MCF 10A (cell line): ENCODE data around the gene PLEKHG1. TPM values are rescaled to one million over a fixed set of nuclear protein-coding genes. Genes with fewer than 3 reads are reported as not detected.

Experiments
- BruUV-seq: library from RNA; stranded (reverse); fragments of 400-500 nt; replicated peaks from 2 replicates; lab custom pipeline; 2021; lab: Mats Ljungman, UMichigan
- CTCF ChIA-PET: fragments of 300-600 bp; sonication (Branson Sonifier 250); formaldehyde crosslinking; extraction: SDS; loops from one replicate; lab custom pipeline; 2021; ENCODE audit warnings: antibody characterized with exemption, inconsistent platforms; lab: Yijun Ruan, JAX
- POLR2A ChIA-PET: fragments of 300-600, 350-650 bp; sonication (Branson Sonifier 250); formaldehyde crosslinking; extraction: SDS; loops from one replicate; lab custom pipeline; 2020; ENCODE audit warnings: antibody characterized with exemption, inconsistent platforms; lab: Yijun Ruan, JAX
- DNase-seq: peaks from one replicate; pipeline ENCODE4 v3.0.0-alpha.2; 2018; ENCODE audit not compliant: unreplicated experiment
- H3K27ac Mint-ChIP-seq: one replicate; pipeline ENCODE4 v1.8.0; 2022; ENCODE audit warnings: mild to moderate bottlenecking, low read depth, mixed read lengths; ENCODE audit not compliant: unreplicated experiment
- H3K27me3 Mint-ChIP-seq: one replicate; pipeline ENCODE4 v1.8.0; 2022; ENCODE audit warnings: mixed read lengths; ENCODE audit not compliant: insufficient read depth, unreplicated experiment
- H3K36me3 Mint-ChIP-seq: one replicate; pipeline ENCODE4 v1.8.0; 2022; ENCODE audit warnings: mild to moderate bottlenecking, moderate library complexity, mixed read lengths; ENCODE audit not compliant: insufficient read depth, unreplicated experiment
- H3K4me1 Mint-ChIP-seq: one replicate; pipeline ENCODE4 v1.8.0; 2022; ENCODE audit warnings: mixed read lengths; ENCODE audit not compliant: insufficient read depth, unreplicated experiment
- H3K4me3 Mint-ChIP-seq: one replicate; pipeline ENCODE4 v1.8.0; 2022; ENCODE audit warnings: mild to moderate bottlenecking, moderate library complexity, mixed read lengths; ENCODE audit not compliant: unreplicated experiment
- H3K9me3 Mint-ChIP-seq: one replicate; pipeline ENCODE4 v1.8.0; 2022; ENCODE audit warnings: mixed read lengths; ENCODE audit not compliant: unreplicated experiment
- CTCF ChIP-seq: fragments of 200-600 bp; IDR thresholded peaks from one replicate; pipeline ENCODE4 v1.8.0; 2022; ENCODE audit warnings: antibody characterized with exemption, mild to moderate bottlenecking; ENCODE audit not compliant: unreplicated experiment
- intact Hi-C: fragments of 100-400 bp; cut with micrococcal nuclease; formaldehyde crosslinking; loops from 2 replicates; pipeline ENCODE4 v1.14.1; 2022
- total RNA-seq: library from RNA; stranded (reverse); gene quantifications from 2 replicates; pipeline ENCODE4 v1.2.3, GENCODE V29; 2022

PLEKHG1 gene
- total RNA-seq, 1 experiment from 2014 or later: 11.6 TPM

GRCh38 chr6:150606647-150607328, 7.1 kb downstream of the PLEKHG1 start:
- Mint-ChIP-seq H3K27me3 (no peaks in the 10 kb centered on the region), H3K36me3 (no peaks in the 10 kb centered on the region), H3K4me1 (no peaks in the 10 kb centered on the region), H3K27ac (no peak overlapping the region), H3K4me3 (no peak overlapping the region), H3K9me3 (no peaks in the 10 kb centered on the region)
- intact Hi-C loops: no loop called here
- CTCF ChIA-PET: interaction anchor here (0.8 to 0.9 kb wide), 2 partner anchors 24 to 188 kb away, joined by 4 read pairs; no protein-coding TSS in a partner anchor
- TF ChIP-seq CTCF: no peak
- DNase-seq: no peak
- POLR2A ChIA-PET: interaction anchor here (0.8 to 1.6 kb wide), 4 partner anchors 9 to 189 kb away, joined by 3 to 4 read pairs (median 4); no protein-coding TSS in a partner anchor
- no TSS peak for BruUV-seq

DNA sequence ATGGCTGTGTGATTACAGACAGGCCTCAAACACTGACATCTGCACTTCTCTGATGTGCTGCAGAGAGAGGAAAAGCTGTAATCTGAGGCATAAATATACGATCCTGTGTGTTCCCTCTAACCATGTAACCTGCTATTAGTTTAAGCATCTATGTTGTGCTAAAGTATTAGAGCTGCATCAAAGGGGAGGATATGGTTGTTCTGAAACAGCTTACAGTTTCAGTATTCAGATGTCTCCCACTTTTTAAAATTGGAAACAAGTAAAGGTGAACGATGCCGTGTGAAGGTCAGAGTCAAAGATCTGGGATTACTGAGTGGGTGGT, 7.6 kb downstream of the PLEKHG1 start:
- BruUV-seq: no TSS peak
- CTCF ChIA-PET: interaction anchor here (0.9 kb wide), 1 partner anchor 24 kb away, joined by 4 read pairs; no protein-coding TSS in a partner anchor
- POLR2A ChIA-PET: interaction anchor here (0.6 to 1.6 kb wide), 2 partner anchors 8 to 1864 kb away, joined by 3 to 4 read pairs; no protein-coding TSS in a partner anchor

DNA sequence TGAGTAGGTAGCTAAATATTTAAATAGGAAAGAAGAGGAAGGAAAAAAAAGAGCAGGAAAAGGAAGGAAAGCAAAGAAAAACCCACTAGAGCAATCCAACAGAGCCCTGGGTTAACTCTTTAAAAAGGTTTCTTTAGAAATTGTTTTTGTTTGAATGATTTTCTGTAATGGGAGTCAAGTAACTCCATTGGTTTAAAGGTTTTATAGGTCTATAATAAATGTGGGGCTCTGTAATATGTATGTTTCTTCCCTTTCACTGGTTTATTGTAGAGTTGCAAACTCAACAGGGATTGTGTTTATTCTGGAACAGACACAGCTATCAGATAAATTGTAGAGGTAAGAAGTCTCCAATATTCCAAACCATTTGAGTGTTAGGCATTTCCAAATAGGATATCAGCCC, 10.9 kb downstream of the PLEKHG1 start:
- Mint-ChIP-seq H3K36me3 (no peaks in the 10 kb centered on the region), H3K4me3 (no peak overlapping the region), H3K27ac (no peak overlapping the region), H3K9me3 (no peaks in the 10 kb centered on the region), H3K27me3 (no peaks in the 10 kb centered on the region), H3K4me1 (no peaks in the 10 kb centered on the region)
- no peak for DNase-seq
- no peak for TF ChIP-seq CTCF
- intact Hi-C loops: no loop called here
- no TSS peak for BruUV-seq
- POLR2A ChIA-PET: interaction anchor here (1.1 kb wide), 1 partner anchor 10 kb away, joined by 3 read pairs; no protein-coding TSS in a partner anchor
- CTCF ChIA-PET: interaction anchor here (0.6 to 1.9 kb wide), 2 partner anchors 10 to 318 kb away, joined by 3 to 11 read pairs; no protein-coding TSS in a partner anchor

More for the DNA sequence above, 7.6 kb downstream of the PLEKHG1 start:
- Mint-ChIP-seq H3K4me1 (no peaks in the 10 kb centered on the region), H3K27ac (no peak overlapping the region), H3K9me3 (no peaks in the 10 kb centered on the region), H3K27me3 (no peaks in the 10 kb centered on the region), H3K4me3 (no peak overlapping the region), H3K36me3 (no peaks in the 10 kb centered on the region)
- DNase-seq: no peak
- TF ChIP-seq CTCF: no peak
- intact Hi-C loops: no loop called here

DNA sequence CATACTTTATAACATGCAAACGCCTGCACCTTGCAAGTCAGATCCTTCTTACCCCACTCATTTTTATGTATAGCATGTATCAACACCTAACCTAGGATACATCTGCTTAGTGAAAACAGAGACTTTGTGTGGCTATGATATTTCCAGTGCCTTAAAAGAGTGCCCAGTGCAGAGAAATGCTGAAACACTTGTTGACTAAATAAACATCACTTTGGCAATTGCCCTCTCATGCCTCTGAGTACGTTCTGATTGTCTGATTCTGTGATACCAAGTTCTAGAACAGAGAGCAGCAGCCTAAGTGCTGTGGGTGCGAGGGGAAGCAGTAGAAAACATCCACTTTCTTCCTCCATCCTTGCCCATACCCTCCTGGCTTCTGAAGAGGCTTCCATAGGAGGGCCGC, 13.6 kb downstream of the PLEKHG1 start:
- no TSS peak for BruUV-seq
- intact Hi-C loops: no loop called here
- Mint-ChIP-seq H3K27ac (no peak overlapping the region), H3K36me3 (no peaks in the 10 kb centered on the region), H3K27me3 (no peaks in the 10 kb centered on the region), H3K4me3 (no peak overlapping the region), H3K4me1 (no peaks in the 10 kb centered on the region), H3K9me3 (no peaks in the 10 kb centered on the region)
- POLR2A ChIA-PET: no interaction called here
- CTCF ChIA-PET: no interaction called here
- DNase-seq: no peak
- TF ChIP-seq CTCF: no peak
